ENCODE measurements around the gene PTBP1. TPM values are rescaled to one million over a fixed set of nuclear protein-coding genes. Genes with fewer than 3 reads are reported as not detected.
"Not testable (repeated sequence)": the region's sequence is repeated elsewhere in the genome, so short reads cannot be mapped to it uniquely, and the experiment has no call there.

Gene PTBP1
- total and polyA plus RNA-seq, 2 experiments from 2014 or later: 178 to 219 TPM

DNA sequence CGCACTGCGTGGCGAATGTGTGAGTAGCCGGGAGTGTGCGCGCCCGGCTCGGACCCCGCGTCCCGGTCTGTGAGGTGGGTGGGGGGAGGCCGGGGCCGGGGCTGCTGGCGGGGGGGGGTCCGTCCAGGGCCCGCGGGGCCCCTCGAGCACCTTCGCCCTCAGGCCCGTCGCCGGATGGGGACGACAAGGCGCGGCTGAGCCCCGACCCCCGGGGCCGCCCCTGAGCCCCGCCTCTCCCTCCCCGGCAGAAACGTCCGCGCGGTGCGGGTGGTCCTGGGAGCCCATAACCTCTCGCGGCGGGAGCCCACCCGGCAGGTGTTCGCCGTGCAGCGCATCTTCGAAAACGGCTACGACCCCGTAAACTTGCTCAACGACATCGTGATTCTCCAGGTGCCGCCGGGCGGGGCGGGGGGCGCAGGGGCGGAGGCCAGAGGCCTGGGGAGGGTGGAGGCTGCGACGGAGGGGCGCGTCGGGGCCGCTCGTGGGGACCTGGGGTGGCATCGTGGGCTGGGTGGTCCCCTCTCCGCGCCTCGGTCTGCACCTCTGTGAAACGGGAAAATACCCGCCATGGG lies 55.8 kb downstream of the PTBP1 start:
- no peaks in the 10 kb centered on the region for H3K9me2 ChIP-seq (replicated peaks; ENCODE audit: insufficient read depth)
- no peaks in the 10 kb centered on the region for H3K36me3 ChIP-seq (replicated peaks; ENCODE audit: insufficient read depth, low read depth)
- no peaks in the 10 kb centered on the region for H3K27me3 ChIP-seq
- no peaks in the 10 kb centered on the region for H4K20me1 ChIP-seq (ENCODE audit: insufficient read depth, poor library complexity, severe bottlenecking)
- no peak overlapping the region for H2AFZ ChIP-seq
- no peak overlapping the region for H3K27ac ChIP-seq
- H3K79me2 ChIP-seq: no peaks in the 10 kb centered on the region
- H3K4me2 ChIP-seq: no peak overlapping the region
- WGBS (ENCODE audit: low lambda C conversion rate, missing lambda C conversion rate): 95% methylated on average over 23 of the region's 67 CpGs
- H3K9me3 ChIP-seq (ENCODE audit: low read depth): no peaks in the 10 kb centered on the region
- H3K4me3 ChIP-seq: no peak overlapping the region
- no peak for DNase-seq (ENCODE audit: low spot score)
- TF ChIP-seq EZH2 (IDR thresholded peaks at IDR 0.05; ENCODE audit: borderline replicate concordance): no peak
- TF ChIP-seq, protein P1, sequence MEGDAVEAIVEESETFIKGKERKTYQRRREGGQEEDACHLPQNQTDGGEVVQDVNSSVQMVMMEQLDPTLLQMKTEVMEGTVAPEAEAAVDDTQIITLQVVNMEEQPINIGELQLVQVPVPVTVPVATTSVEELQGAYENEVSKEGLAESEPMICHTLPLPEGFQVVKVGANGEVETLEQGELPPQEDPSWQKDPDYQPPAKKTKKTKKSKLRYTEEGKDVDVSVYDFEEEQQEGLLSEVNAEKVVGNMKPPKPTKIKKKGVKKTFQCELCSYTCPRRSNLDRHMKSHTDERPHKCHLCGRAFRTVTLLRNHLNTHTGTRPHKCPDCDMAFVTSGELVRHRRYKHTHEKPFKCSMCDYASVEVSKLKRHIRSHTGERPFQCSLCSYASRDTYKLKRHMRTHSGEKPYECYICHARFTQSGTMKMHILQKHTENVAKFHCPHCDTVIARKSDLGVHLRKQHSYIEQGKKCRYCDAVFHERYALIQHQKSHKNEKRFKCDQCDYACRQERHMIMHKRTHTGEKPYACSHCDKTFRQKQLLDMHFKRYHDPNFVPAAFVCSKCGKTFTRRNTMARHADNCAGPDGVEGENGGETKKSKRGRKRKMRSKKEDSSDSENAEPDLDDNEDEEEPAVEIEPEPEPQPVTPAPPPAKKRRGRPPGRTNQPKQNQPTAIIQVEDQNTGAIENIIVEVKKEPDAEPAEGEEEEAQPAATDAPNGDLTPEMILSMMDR (IDR thresholded peaks at IDR 0.05; ENCODE audit: poor library complexity): no peak
- TF ChIP-seq EZH2phosphoT487 (IDR thresholded peaks at IDR 0.05; ENCODE audit: low read depth, severe bottlenecking, unreplicated experiment): no peak
- H3K4me1 ChIP-seq (ENCODE audit: insufficient read depth): no peaks in the 10 kb centered on the region

DNA sequence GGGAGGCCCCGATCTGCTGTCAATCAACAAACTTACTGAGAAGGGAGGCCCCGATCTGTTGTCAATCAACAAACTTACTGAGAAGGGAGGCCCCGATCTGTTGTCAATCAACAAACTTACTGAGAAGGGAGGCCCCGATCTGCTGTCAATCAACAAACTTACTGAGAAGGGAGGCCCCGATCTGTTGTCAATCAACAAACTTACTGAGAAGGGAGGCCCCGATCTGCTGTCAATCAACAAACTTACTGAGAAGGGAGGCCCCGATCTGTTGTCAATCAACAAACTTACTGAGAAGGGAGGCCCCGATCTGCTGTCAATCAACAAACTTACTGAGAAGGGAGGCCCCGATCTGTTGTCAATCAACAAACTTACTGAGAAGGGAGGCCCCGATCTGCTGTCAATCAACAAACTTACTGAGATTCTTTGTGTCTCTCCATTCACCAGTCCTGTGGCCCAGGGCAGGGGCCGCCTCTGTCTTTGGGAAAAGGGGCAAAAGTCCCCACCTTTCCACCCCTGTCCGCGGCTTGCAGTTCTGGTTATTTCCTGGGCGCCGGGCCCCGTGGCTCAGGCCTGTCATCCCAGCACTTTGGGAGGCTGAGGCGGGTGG lies 56.5 kb downstream of the PTBP1 start:
- H4K20me1 ChIP-seq (ENCODE audit: insufficient read depth, poor library complexity, severe bottlenecking); H3K27me3 ChIP-seq; H3K27ac ChIP-seq; H3K79me2 ChIP-seq; H3K9me2 ChIP-seq (replicated peaks; ENCODE audit: insufficient read depth); H3K4me1 ChIP-seq (ENCODE audit: insufficient read depth); H3K9me3 ChIP-seq (ENCODE audit: low read depth); H3K4me2 ChIP-seq; DNase-seq (ENCODE audit: low spot score); H2AFZ ChIP-seq; H3K4me3 ChIP-seq; H3K36me3 ChIP-seq (replicated peaks; ENCODE audit: insufficient read depth, low read depth): not testable (repeated sequence)
- WGBS (ENCODE audit: low lambda C conversion rate, missing lambda C conversion rate): 86% methylated on average over 9 of the region's 17 CpGs

DNA sequence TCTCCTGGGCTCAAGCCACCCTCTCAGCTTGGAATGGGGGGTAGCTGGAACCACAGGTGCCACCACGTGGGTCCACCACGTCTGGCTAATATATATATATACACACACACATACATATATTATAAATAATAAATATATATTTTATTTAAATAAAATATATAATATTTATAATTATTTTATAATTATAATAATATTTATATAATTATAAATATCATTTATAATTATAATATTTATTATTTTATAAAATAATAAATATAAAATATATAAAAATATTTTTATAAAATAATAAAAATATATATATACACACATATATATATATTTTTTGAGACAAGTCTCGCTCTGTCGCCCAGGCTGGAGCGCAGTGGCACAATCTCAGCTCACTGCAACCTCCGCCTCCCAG lies 57.3 kb downstream of the PTBP1 start:
- Histone ChIP-seq H3K36me3 (replicated peaks; ENCODE audit: insufficient read depth, low read depth) (no peaks in the 10 kb centered on the region), H3K9me2 (replicated peaks; ENCODE audit: insufficient read depth) (no peaks in the 10 kb centered on the region), H4K20me1 (ENCODE audit: insufficient read depth, poor library complexity, severe bottlenecking) (no peaks in the 10 kb centered on the region), H3K27ac (no peak overlapping the region), H3K4me2 (no peak overlapping the region), H3K4me3 (no peak overlapping the region), H3K9me3 (ENCODE audit: low read depth) (no peaks in the 10 kb centered on the region), H3K79me2 (no peaks in the 10 kb centered on the region), H2AFZ (no peak overlapping the region), H3K27me3 (no peaks in the 10 kb centered on the region), H3K4me1 (ENCODE audit: insufficient read depth) (no peaks in the 10 kb centered on the region)
- TF ChIP-seq, protein P1 (IDR thresholded peaks at IDR 0.05; ENCODE audit: poor library complexity): no peak
- no peak for TF ChIP-seq EZH2 (IDR thresholded peaks at IDR 0.05; ENCODE audit: borderline replicate concordance)
- no peak for TF ChIP-seq EZH2phosphoT487 (IDR thresholded peaks at IDR 0.05; ENCODE audit: low read depth, severe bottlenecking, unreplicated experiment)
- WGBS (ENCODE audit: low lambda C conversion rate, missing lambda C conversion rate): 81% methylated on average over 6 of the region's 6 CpGs
- no peak for DNase-seq (ENCODE audit: low spot score)

DNA sequence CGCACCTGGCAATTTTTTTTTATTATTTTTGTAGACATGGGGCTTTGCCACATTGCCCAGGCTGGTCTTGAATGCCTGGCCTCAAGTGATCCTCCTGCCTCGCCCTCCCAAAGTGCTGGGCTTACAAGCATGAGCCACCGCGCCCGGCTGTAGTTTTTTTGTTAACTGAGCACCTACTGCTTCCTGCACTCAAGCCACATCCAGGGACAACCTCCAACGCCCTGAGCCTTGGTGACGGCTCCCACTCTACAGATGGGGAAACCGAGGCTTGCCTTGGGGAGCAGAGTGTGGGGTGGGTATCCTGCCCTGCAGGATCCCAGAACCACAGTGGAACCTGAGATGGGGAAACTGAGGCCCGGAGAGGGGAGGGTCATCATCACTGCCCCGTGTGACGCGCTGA lies 57.9 kb downstream of the PTBP1 start:
- TF ChIP-seq EZH2phosphoT487 (IDR thresholded peaks at IDR 0.05; ENCODE audit: low read depth, severe bottlenecking, unreplicated experiment): no peak
- Histone ChIP-seq H3K27me3 (no peaks in the 10 kb centered on the region), H3K36me3 (replicated peaks; ENCODE audit: insufficient read depth, low read depth) (no peaks in the 10 kb centered on the region), H3K4me2 (no peak overlapping the region), H3K9me2 (replicated peaks; ENCODE audit: insufficient read depth) (no peaks in the 10 kb centered on the region), H2AFZ (no peak overlapping the region), H3K4me3 (no peak overlapping the region), H3K4me1 (ENCODE audit: insufficient read depth) (peaks cover 3% of the 10 kb centered on the region), H3K9me3 (ENCODE audit: low read depth) (no peaks in the 10 kb centered on the region), H4K20me1 (ENCODE audit: insufficient read depth, poor library complexity, severe bottlenecking) (no peaks in the 10 kb centered on the region), H3K27ac (no peak overlapping the region), H3K79me2 (no peaks in the 10 kb centered on the region)
- DNase-seq (ENCODE audit: low spot score): no peak
- 90% methylated on average over 12 of the region's 12 CpGs for WGBS (ENCODE audit: low lambda C conversion rate, missing lambda C conversion rate)
